Calu3 (cell line): Measurements from ENCODE around the gene TRAK1. TPM values are rescaled to one million over a fixed set of nuclear protein-coding genes. Genes with fewer than 3 reads are reported as not detected.
A peak's percentile ranks its signal among the peaks of the same experiment; 100 is the strongest.

Source experiments
- BruUV-seq: library from RNA; stranded (reverse); fragments of 400-500 nt; replicated peaks from 2 replicates; lab custom pipeline; 2021; lab: Mats Ljungman, UMichigan
- CTCF ChIA-PET: fragments of 300-600 bp; sonication (Branson Sonifier 250); formaldehyde crosslinking; loops from one replicate; lab custom pipeline; 2022; ENCODE audit warnings: antibody characterized with exemption; lab: Charles Lee
- DNase-seq: peaks from one replicate; pipeline ENCODE4 v3.0.0; 2022
- H3K27ac Mint-ChIP-seq: one replicate; pipeline ENCODE4 v1.8.0; 2022; ENCODE audit warnings: mixed read lengths; ENCODE audit not compliant: unreplicated experiment
- H3K27me3 Mint-ChIP-seq: one replicate; pipeline ENCODE4 v1.8.0; 2022; ENCODE audit warnings: mixed read lengths; ENCODE audit not compliant: unreplicated experiment
- H3K36me3 Mint-ChIP-seq: one replicate; pipeline ENCODE4 v1.8.0; 2022; ENCODE audit warnings: mild to moderate bottlenecking, moderate library complexity, mixed read lengths; ENCODE audit not compliant: insufficient read depth, unreplicated experiment
- H3K4me1 Mint-ChIP-seq: one replicate; pipeline ENCODE4 v1.8.0; 2022; ENCODE audit warnings: mild to moderate bottlenecking, low read depth, mixed read lengths; ENCODE audit not compliant: unreplicated experiment
- H3K4me3 Mint-ChIP-seq: one replicate; pipeline ENCODE4 v1.8.0; 2022; ENCODE audit warnings: mild to moderate bottlenecking, low read depth, moderate library complexity, mixed read lengths; ENCODE audit not compliant: unreplicated experiment
- H3K9me3 Mint-ChIP-seq: one replicate; pipeline ENCODE4 v1.8.0; 2022; ENCODE audit warnings: low read depth, mixed read lengths; ENCODE audit not compliant: unreplicated experiment
- intact Hi-C: fragments of 100-400 bp; cut with micrococcal nuclease; formaldehyde crosslinking; loops from one replicate; pipeline ENCODE4 v1.10.0; 2022; ENCODE audit not compliant: unreplicated experiment
- total RNA-seq: library from RNA; stranded (reverse); gene quantifications from 2 replicates; pipeline ENCODE4 v1.2.3, GENCODE V29; 2022
- TF ChIP-seq, protein P1 (sequence below): fragments of 200-600 bp; IDR thresholded peaks from one replicate; pipeline ENCODE4 v1.8.0; 2022; ENCODE audit warnings: antibody characterized with exemption; ENCODE audit not compliant: unreplicated experiment

TRAK1 gene
- total RNA-seq, 1 experiment from 2014 or later, result 108 TPM

DNA sequence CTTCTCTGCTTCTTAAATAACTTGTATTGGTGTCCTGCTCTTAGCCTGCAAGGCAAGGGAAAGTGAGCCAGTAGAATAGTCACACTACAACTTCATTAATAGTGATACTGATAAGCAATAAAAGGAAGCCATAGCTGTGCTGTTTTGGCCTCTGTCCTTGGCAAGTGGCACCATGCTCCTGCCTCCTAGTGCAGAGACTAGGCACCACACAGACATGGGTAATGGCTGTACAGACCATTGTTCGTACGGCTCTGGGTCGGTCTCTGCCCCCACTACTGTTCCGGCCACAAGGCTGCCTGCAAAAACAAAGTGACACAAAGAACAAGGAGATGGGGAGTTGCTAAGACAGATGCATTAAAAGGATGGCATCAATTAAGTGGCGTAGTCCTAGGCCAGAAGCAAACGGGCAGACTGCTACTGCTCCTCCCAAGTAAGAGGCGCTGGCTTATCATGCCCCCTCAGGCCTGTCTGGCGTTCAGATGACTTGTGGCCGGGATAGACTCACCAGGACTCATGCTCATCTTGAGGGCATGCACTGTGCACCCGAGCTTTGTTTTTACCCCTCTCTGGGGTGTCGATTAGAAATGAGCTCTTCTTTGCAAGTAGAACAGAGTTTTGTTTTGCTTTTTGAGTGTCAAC lies 75.6 kb downstream of the TRAK1 start:
- no peak overlapping the region for H3K4me3 Mint-ChIP-seq
- H3K4me1 Mint-ChIP-seq, result peaks cover 53% of the 10 kb centered on the region
- intact Hi-C loops, result no loop called here
- peaks cover 14% of the 10 kb centered on the region for H3K36me3 Mint-ChIP-seq
- no TSS peak for BruUV-seq
- H3K27me3 Mint-ChIP-seq, result no peaks in the 10 kb centered on the region
- DNase-seq, result no peak
- CTCF ChIA-PET, result interaction anchor here (0.6 to 1.2 kb wide), 3 partner anchors 18 to 30 kb away, joined by 3 to 4 read pairs (median 3); no protein-coding TSS in a partner anchor
- TF ChIP-seq, protein P1, sequence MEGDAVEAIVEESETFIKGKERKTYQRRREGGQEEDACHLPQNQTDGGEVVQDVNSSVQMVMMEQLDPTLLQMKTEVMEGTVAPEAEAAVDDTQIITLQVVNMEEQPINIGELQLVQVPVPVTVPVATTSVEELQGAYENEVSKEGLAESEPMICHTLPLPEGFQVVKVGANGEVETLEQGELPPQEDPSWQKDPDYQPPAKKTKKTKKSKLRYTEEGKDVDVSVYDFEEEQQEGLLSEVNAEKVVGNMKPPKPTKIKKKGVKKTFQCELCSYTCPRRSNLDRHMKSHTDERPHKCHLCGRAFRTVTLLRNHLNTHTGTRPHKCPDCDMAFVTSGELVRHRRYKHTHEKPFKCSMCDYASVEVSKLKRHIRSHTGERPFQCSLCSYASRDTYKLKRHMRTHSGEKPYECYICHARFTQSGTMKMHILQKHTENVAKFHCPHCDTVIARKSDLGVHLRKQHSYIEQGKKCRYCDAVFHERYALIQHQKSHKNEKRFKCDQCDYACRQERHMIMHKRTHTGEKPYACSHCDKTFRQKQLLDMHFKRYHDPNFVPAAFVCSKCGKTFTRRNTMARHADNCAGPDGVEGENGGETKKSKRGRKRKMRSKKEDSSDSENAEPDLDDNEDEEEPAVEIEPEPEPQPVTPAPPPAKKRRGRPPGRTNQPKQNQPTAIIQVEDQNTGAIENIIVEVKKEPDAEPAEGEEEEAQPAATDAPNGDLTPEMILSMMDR, result no peak
- H3K27ac Mint-ChIP-seq, result no peak overlapping the region
- no peaks in the 10 kb centered on the region for H3K9me3 Mint-ChIP-seq

DNA sequence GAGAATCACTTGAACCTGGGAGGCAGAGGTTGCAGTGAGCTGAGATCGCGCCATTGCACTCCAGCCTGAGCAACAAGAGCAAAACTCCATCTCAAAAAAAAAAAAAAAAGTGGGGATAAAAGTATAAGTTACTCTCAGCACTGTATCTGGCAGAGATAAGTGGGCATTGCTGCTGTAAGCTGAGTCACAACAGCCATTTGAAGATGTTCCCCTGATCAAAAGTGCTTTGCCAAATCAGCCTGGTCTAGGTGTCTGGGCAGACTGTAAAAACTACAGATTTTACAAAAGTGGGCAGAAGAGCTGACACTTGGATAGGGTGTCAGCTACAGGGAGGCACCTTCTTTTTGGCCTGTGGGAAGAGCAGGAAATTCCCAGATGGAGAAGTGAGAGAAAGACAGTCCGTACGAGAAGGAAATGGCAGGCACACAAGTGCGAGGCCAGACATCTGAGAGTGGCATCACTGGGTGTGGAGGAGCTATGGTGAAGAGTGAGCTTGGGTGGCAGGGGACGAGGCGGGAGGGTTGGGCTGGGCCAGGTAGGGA lies 78.5 kb downstream of the TRAK1 start:
- H3K27me3 Mint-ChIP-seq, result no peaks in the 10 kb centered on the region
- H3K27ac Mint-ChIP-seq, result peak overlapping the region; percentile 35
- BruUV-seq, result no TSS peak
- peaks cover 14% of the 10 kb centered on the region for H3K36me3 Mint-ChIP-seq
- no peak for DNase-seq
- H3K4me3 Mint-ChIP-seq, result no peak overlapping the region
- peaks cover 43% of the 10 kb centered on the region for H3K4me1 Mint-ChIP-seq
- intact Hi-C loops, result no loop called here
- CTCF ChIA-PET, result interaction anchor here (0.9 kb wide), 2 partner anchors 9 to 11 kb away, joined by 4 to 5 read pairs; no protein-coding TSS in a partner anchor
- TF ChIP-seq, protein P1, result no peak
- no peaks in the 10 kb centered on the region for H3K9me3 Mint-ChIP-seq

DNA sequence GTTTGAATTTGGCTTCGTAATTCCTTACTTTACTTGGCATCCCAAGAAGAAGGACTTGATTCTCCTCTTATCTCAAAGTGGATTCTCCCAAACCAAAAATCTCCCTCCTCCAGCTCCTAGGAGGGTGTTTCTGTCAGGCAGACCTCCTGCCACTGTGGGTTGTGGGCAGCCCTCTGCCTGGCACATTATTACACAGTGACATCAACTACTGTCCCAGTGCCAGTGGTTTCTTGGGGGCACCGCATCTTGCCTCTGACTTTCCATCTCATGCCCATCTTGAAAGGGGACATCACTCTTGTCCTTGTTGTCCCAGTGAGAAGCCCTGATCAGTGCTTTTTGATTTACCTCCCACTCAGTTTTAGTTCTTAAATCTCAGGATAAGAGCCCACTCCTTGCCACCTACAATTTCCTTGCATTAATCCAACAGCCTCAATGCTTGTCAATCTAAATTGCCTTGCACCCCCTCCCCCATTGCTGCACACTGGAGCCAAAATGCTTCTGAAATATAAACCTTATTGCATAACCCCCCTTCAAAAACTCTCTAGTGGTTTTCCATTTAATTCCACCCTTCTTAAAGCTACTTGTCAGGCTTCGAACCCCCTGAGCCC lies 81.0 kb downstream of the TRAK1 start:
- H3K36me3 Mint-ChIP-seq, result peaks cover 6% of the 10 kb centered on the region
- intact Hi-C loops, result no loop called here
- H3K4me3 Mint-ChIP-seq, result no peak overlapping the region
- H3K27ac Mint-ChIP-seq, result no peak overlapping the region
- no TSS peak for BruUV-seq
- peaks cover 32% of the 10 kb centered on the region for H3K4me1 Mint-ChIP-seq
- no peaks in the 10 kb centered on the region for H3K27me3 Mint-ChIP-seq
- TF ChIP-seq, protein P1, result no peak
- DNase-seq, result no peak
- CTCF ChIA-PET, result no interaction called here
- H3K9me3 Mint-ChIP-seq, result no peaks in the 10 kb centered on the region

DNA sequence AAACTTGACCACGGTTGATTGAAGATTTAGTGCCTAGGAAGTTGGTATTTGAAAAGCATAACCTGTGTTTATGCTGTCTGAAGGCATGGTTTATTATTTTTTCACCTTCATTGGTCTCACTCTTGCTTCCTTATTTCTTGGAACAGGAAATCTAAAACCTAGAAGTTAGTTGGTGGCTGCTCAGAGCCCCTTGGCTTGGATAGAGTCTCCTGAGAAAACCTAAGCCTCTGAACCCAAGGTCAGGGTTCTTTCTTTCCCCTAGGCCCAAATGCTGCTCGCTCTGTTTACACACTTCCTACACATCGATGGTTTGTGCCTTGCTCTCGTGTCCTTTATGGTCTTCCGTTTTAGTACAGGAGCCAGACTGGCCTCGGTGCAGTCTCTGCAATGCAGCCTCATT lies 82.2 kb downstream of the TRAK1 start:
- DNase-seq, result no peak
- H3K4me3 Mint-ChIP-seq, result no peak overlapping the region
- TF ChIP-seq, protein P1, result no peak
- H3K9me3 Mint-ChIP-seq, result no peaks in the 10 kb centered on the region
- H3K27ac Mint-ChIP-seq, result no peak overlapping the region
- BruUV-seq, result no TSS peak
- CTCF ChIA-PET, result no interaction called here
- H3K4me1 Mint-ChIP-seq, result peaks cover 41% of the 10 kb centered on the region
- peaks cover 8% of the 10 kb centered on the region for H3K36me3 Mint-ChIP-seq
- intact Hi-C loops, result no loop called here
- no peaks in the 10 kb centered on the region for H3K27me3 Mint-ChIP-seq
